GM13977 (cell line): ENCODE data around the gene ELFN1.

Experiments
- DNase-seq: peaks from one replicate; pipeline ENCODE4 v3.0.0; 2012; ENCODE audit warnings: low spot score
- CTCF ChIP-seq: IDR thresholded peaks from 2 replicates; pipeline ENCODE4 v1.5.1; 2012; ENCODE audit warnings: mild to moderate bottlenecking, control low read depth; ENCODE audit not compliant: insufficient read depth; ENCODE audit errors: extremely low read depth, missing control alignments
- in situ Hi-C: fragments of 300-500 bp; cut with MboI; formaldehyde crosslinking; loops from one replicate; pipeline ENCODE4 v1.12.0; 2022; ENCODE audit warnings: low sequenced_read_pairs, low pct_unique_long_range_greater_than_20kb, mixed read lengths, inconsistent platforms; ENCODE audit not compliant: unreplicated experiment

The ELFN1 gene

GRCh38 chr7:1662101-1662500 is 8.0 kb upstream of the ELFN1 start:
- TF ChIP-seq CTCF: no peak
- in situ Hi-C loops: no loop called here
- DNase-seq: no peak

GRCh38 chr7:1662767-1663166 is 7.3 kb upstream of the ELFN1 start:
- no peak for DNase-seq
- TF ChIP-seq CTCF: no peak
- in situ Hi-C loops: no loop called here

- in situ Hi-C loops: no loop called here
- no peak for TF ChIP-seq CTCF
- DNase-seq: no peak
These were observed 6.9 kb upstream of the ELFN1 start for GRCh38 chr7:1663223-1663622.

GRCh38 chr7:1663857-1664651 is 6.0 kb upstream of the ELFN1 start:
- in situ Hi-C loops: no loop called here
- TF ChIP-seq CTCF: peak; percentile 2
- peak; percentile 39 for DNase-seq

GRCh38 chr7:1664711-1665548 is 5.1 kb upstream of the ELFN1 start:
- TF ChIP-seq CTCF: peak; percentile 93
- in situ Hi-C loops: no loop called here
- DNase-seq: peak; percentile 91

- peak; percentile 73 for DNase-seq
- TF ChIP-seq CTCF: no peak
- in situ Hi-C loops: no loop called here
These were observed 4.3 kb upstream of the ELFN1 start for GRCh38 chr7:1665549-1666316.
